NCI-H1694 treated with DMSO at 0.1 percent for 48 hours (cell line): Measurements from ENCODE around the gene KIAA0825.

Source experiments
- DNase-seq: peaks from one replicate; lab custom pipeline; 2025; lab: John Stamatoyannopoulos, UW

Gene KIAA0825

DNA sequence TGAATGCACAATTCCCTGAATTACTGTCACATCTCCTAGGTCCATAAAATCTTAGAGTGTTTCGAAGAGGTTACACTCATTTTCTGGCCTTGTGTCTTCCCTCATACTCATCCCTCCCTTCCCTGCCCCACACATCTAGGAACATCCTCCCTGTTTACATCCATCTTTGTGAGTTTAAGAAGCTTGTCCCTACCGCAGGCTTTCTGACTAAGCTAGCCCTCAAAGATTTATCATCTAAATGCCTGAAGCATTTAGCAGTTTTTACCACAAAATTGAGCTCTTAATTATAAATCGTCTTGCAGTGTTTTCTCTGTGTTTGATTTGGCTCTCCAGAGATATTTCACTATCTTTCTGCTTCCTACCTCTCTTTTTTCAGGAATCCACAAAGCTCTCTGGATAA is 374.8 kb downstream of the KIAA0825 start:
- DNase-seq: no peak

DNA sequence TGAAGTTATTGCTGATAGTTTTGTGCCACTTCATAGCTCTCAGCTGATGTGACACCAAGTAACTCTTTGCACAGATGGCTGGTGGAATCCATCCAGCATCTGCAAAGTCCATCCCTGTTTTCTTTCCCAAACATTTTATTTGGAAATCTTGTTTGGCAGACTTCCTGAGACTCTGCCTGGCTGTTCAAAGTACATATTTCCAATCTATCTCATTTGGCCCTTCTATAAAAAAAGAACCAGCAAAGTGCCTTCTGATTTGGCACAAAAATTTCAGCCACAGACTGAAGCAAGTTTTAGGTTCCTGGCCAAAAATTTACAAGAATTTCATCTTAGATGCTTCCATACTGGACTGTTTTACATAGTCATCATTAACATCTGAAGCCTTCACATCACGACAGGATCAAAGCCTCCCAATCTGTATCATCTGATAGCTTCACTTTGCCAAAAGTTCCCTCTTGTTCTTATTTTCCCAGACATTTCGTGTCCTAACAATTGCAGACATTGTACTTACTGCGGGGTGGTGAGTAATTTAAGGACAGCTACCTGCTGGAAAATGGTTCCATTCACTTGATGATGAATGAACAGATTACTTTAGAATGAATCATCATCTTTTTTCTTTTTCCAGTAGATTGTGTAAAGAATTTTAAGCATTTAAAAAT is 377.3 kb downstream of the KIAA0825 start:
- DNase-seq: no peak

GRCh38 chr5:94240596-94240992 is 377.8 kb downstream of the KIAA0825 start:
- DNase-seq: no peak

DNA sequence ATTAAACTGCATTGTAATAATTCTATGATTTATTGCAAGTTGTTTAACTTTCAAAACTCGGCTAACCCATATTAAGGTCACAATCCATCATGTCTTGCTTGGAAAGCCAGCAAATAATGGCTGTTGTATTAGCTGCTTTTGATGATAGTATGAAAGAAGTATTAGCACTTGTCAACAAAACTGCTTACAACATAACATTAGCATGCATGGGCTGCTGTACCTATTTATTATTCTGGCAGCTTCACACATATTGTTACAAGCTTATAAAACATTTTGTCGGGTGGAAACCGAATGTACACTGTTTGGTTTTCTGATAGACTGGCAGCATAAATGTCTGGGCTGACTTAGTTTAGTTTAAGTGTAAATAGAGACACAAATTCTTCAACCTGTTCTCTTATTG is 378.3 kb downstream of the KIAA0825 start:
- DNase-seq: no peak

GRCh38 chr5:94239266-94239665 is 379.1 kb downstream of the KIAA0825 start:
- DNase-seq: no peak

DNA sequence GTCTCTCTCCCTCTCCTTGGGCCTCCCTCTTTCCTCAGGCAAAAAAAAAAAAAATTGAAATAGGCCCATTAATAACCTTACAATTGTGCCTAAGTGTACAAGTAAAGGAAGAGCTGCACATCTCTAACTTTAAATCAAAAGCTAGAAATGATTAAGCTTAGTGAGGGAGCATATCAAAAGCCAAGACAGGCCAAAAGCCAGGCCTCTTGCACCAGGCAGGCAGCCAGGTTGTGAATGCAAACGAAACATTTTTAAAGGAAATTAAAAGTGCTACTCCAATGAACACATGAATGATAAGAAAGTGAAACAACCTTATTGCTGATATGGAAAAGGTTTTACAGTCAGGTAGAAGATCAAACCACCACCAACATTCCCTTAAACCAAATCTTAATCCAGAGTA is 383.4 kb downstream of the KIAA0825 start:
- no peak for DNase-seq

DNA sequence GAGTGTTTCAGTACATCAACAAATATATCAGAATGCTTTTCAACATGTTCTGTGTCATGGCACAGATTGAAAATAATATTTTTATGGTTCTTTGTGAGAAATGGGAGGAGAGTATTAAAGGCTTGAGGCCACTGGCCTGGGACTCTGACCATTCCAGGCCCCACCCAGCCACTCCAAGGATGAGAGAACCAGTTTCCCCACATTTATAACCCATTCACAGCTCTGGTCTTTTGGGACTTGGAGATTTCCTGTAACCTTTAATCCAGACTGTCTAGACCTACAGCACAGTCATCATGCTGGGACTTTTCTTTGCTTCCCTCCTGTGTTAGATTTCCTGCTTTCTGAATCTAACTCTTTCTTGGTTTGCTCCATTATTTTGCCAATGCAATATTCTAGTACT is 389.6 kb downstream of the KIAA0825 start:
- DNase-seq: no peak

- DNase-seq: no peak
Measured at GRCh38 chr5:94223235-94223634, 395.2 kb downstream of the KIAA0825 start.

- no peak for DNase-seq
Measured at GRCh38 chr5:94218374-94218773, 400.0 kb downstream of the KIAA0825 start.

DNA sequence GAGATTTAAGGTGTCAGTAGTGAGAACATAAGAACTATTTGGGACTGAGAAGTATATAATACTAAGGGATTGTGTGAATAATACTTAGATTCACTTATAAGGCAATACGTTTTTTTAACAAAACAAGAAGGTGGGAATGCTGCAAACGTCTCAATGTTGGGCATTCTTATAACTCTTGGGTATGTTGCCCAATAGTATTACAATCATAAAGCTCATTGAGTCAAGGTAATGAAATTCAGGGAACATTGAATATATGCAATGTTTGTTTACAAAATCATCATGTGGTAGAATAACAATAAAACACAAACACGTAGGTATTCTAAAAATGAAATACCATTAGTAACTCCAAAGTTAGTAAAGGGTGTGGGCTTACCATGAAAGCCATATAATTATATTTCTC is 400.7 kb downstream of the KIAA0825 start:
- DNase-seq: no peak

- no peak for DNase-seq
Measured at GRCh38 chr5:94217216-94217615, 401.2 kb downstream of the KIAA0825 start.

DNA sequence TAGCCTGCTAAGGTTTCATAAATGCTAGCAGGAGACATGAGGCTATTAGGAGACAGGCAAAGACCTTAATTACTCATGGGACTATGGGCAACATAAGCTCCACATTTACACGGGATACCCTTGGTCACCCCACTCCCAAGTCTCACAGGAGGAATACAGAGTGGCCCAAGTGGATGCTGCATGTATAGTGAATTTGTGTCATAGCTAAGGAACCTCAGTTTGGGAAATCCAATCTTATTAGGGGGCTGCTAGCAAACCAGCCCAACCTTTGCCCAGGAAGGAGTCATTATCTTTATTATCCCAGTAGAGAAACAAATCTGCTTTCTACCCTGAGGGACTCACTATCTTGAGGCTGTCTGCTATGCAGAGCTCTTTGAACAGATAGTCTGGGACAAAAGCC is 405.9 kb downstream of the KIAA0825 start:
- DNase-seq: no peak

- no peak for DNase-seq
Measured at GRCh38 chr5:94209774-94210355, 408.5 kb downstream of the KIAA0825 start.

GRCh38 chr5:94209272-94209671 is 409.1 kb downstream of the KIAA0825 start:
- DNase-seq: no peak

- no peak for DNase-seq
Measured at GRCh38 chr5:94199566-94199965, 418.8 kb downstream of the KIAA0825 start.

DNA sequence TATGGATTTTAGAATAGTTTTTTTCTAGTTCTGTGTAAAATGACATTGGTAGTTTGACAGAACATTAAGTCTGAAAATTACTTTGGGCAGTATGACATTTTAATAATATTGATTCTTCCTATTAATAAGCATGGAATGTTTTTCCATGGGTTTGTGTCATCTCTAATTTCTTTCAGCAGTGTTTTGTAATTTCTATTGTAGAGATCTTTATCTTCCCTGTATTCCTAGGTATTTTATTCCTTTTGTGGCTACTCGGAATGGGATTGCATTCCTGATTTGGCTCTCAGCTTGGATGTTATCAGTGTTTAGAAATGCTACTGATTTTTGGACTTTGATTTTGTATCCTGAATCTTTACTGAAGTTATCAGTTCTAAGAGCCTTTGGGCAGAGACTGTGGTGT is 420.4 kb downstream of the KIAA0825 start:
- DNase-seq: no peak

DNA sequence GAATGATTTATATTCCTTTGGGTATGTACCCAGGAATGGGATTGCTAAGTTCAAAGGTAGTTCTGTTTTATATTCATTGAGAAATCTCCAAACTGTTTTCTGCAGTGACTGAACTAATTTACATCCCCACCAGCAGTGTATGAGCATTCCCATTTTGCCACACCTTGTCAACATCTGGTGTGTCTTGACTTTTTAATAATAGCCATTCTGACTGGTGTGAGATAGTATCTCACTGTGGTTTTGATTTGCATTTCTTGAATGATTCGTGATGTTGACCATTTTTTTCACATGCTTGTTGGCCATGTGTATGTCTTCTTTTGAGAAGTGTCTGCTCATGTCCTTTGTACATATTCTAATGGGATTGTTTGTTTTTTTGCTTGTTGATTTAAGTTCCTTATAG is 421.5 kb downstream of the KIAA0825 start:
- DNase-seq: no peak

GRCh38 chr5:94192658-94193391 is 425.6 kb downstream of the KIAA0825 start:
- DNase-seq: no peak

GRCh38 chr5:94191604-94192003 is 426.8 kb downstream of the KIAA0825 start:
- DNase-seq: no peak

- DNase-seq: no peak
Measured at GRCh38 chr5:94188725-94189124, 429.7 kb downstream of the KIAA0825 start.

DNA sequence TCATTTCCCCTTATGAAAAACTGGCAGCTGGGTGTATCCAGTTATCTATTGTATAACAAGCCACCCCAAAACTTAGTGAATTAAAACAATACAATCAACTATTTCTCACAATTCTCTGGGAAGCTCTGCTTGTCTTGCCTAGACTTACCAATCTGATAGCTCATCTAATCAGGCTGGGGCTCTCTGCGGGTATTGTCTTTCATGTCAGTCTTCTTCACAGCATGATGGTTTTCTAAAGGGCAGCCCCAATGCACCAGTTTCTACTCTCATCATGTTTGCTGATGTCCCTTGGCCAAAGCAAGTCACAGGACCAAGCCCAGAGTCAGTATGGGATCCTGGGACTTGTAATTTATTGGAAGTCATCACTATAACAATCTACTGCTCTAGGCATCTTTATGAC is 433.5 kb downstream of the KIAA0825 start:
- no peak for DNase-seq

GRCh38 chr5:94181895-94182294 is 436.5 kb downstream of the KIAA0825 start:
- DNase-seq: no peak

- DNase-seq: no peak
Measured at GRCh38 chr5:94180761-94181160, 437.6 kb downstream of the KIAA0825 start.

GRCh38 chr5:94175912-94176311 is 442.5 kb downstream of the KIAA0825 start:
- no peak for DNase-seq
